Panc1 (cell line): Measurements from ENCODE around the gene ZNF195. TPM values are rescaled to one million over a fixed set of nuclear protein-coding genes. Genes with fewer than 3 reads are reported as not detected.
"Not testable (repeated sequence)": the region's sequence is repeated elsewhere in the genome, so short reads cannot be mapped to it uniquely, and the experiment has no call there.

Source experiments
- ATAC-seq: fragments of 200-7000 bp; cut with Tn5 transposase; 2 replicates; pipeline ENCODE4 v1.9.1; 2020; ENCODE audit warnings: mild to moderate bottlenecking, moderate library complexity
- BruUV-seq: library from RNA; stranded (reverse); fragments of 400-500 nt; replicated peaks from 2 replicates; lab custom pipeline; 2021; lab: Mats Ljungman, UMichigan
- CTCF ChIA-PET: fragments of 300-600 bp; sonication (Branson Sonifier 250); formaldehyde crosslinking; loops from one replicate; lab custom pipeline; 2022; ENCODE audit warnings: antibody characterized with exemption; lab: Charles Lee
- POLR2A ChIA-PET: fragments of 300-600 bp; sonication (Branson Sonifier 250); formaldehyde crosslinking; loops from one replicate; lab custom pipeline; 2022; ENCODE audit warnings: antibody characterized with exemption; lab: Charles Lee
- DNase-seq: peaks from one replicate; pipeline ENCODE4 v3.0.0-alpha.2; 2010; ENCODE audit warnings: low read depth, low spot score
- H3K27ac ChIP-seq: 2 replicates; pipeline ENCODE4 v1.5.1; 2011; ENCODE audit warnings: mild to moderate bottlenecking, low read length, inconsistent platforms
- H3K27me3 ChIP-seq: fragments of 200-500 bp; sonication (Bioruptor generic); 2 replicates; pipeline ENCODE4 v1.6.0; 2014; ENCODE audit warnings: low read length, inconsistent platforms; ENCODE audit not compliant: control insufficient read depth, insufficient read depth
- H3K36me3 ChIP-seq: fragments of 200-500 bp; sonication (Bioruptor generic); 2 replicates; pipeline ENCODE4 v1.5.1; 2014; ENCODE audit warnings: inconsistent platforms, mild to moderate bottlenecking, low read length, moderate library complexity; ENCODE audit not compliant: control insufficient read depth, insufficient read depth
- H3K4me1 ChIP-seq: 2 replicates; pipeline ENCODE4 v1.5.1; 2011; ENCODE audit warnings: inconsistent platforms, mild to moderate bottlenecking, low read length, moderate library complexity; ENCODE audit not compliant: control insufficient read depth, insufficient read depth
- H3K4me3 ChIP-seq, 2 experiments: 2 replicates each; pipeline ENCODE4 v1.5.1; 2011 to 2012; ENCODE audit warnings: low read depth in 2 of 2, low read length in 2 of 2, mild to moderate bottlenecking in 2 of 2, inconsistent platforms in 1 of 2, moderate library complexity in 1 of 2
- H3K9me3 ChIP-seq: fragments of 200-500 bp; sonication (Bioruptor generic); 2 replicates; pipeline ENCODE4 v1.5.1; 2014; ENCODE audit warnings: low read depth, mild to moderate bottlenecking, inconsistent platforms, low read length, moderate library complexity; ENCODE audit not compliant: control insufficient read depth, insufficient read depth
- POLR2AphosphoS5 ChIP-seq: IDR thresholded peaks from 2 replicates; pipeline ENCODE4 v1.6.1; 2012; ENCODE audit warnings: mild to moderate bottlenecking, low read depth, low read length, moderate library complexity
- SIN3A ChIP-seq: IDR thresholded peaks from 2 replicates; pipeline ENCODE4 v1.6.1; 2012; ENCODE audit warnings: low read depth, mild to moderate bottlenecking, low read length, moderate library complexity, borderline replicate concordance; ENCODE audit not compliant: insufficient read depth
- TCF7L2 ChIP-seq: IDR thresholded peaks from 2 replicates; pipeline ENCODE4 v1.6.1; 2011; ENCODE audit warnings: mild to moderate bottlenecking, low read depth, low read length, inconsistent platforms
- in situ Hi-C: cut with HindIII; loops from 2 replicates; pipeline ENCODE4 v1.10.0; 2016; ENCODE audit warnings: low sequenced_read_pairs, low pct_unique_long_range_greater_than_20kb
- intact Hi-C: fragments of 100-400 bp; cut with micrococcal nuclease; formaldehyde crosslinking; loops from one replicate; pipeline ENCODE4 v1.10.0; 2022; ENCODE audit not compliant: unreplicated experiment
- total RNA-seq: library from RNA; stranded (reverse); gene quantifications from one replicate; pipeline ENCODE4 v1.2.1, GENCODE V29; 2021; ENCODE audit not compliant: unreplicated experiment
- TF ChIP-seq, protein P1 (sequence below): fragments of 450-650 bp; IDR thresholded peaks from 2 replicates; pipeline ENCODE4 v1.5.1; 2017; ENCODE audit warnings: mild to moderate bottlenecking
- TF ChIP-seq, protein P2 (sequence below), 2 experiments: IDR thresholded peaks; 2 replicates each; pipeline ENCODE4 v1.6.1; 2011 to 2012; ENCODE audit warnings: low read depth in 2 of 2, control low read depth in 1 of 2, low read length in 1 of 2, mild to moderate bottlenecking in 1 of 2, moderate library complexity in 1 of 2; ENCODE audit not compliant: insufficient read depth in 1 of 2

ZNF195 gene
- total RNA-seq, 1 experiment from 2014 or later = 79.0 TPM

DNA sequence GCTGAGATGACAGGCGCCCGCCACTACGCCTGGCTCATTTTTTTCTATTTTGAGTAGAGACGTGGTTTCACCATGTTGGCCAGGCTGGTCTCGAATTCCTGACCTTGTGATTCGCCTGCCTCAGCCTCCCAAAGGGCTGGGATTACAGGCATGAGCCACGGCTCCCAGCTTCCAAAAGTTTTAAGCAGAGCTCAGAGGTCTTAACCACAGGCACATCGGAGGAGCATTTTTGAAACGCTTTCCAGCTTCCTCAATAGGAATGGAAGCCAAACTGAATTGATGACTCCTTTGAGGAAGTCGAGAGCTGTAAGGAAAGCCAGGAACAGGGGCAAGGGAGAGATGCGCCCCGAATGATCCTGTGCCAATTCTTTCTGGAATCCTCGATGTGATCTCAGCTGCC is 14.5 kb upstream of the ZNF195 start:
- H3K4me1 ChIP-seq, POLR2A ChIA-PET, in situ Hi-C loops, H3K36me3 ChIP-seq, ATAC-seq, H3K27ac ChIP-seq, DNase-seq, H3K27me3 ChIP-seq, BruUV-seq, H3K9me3 ChIP-seq, H3K4me3 ChIP-seq, CTCF ChIA-PET, intact Hi-C loops: not testable (repeated sequence)

DNA sequence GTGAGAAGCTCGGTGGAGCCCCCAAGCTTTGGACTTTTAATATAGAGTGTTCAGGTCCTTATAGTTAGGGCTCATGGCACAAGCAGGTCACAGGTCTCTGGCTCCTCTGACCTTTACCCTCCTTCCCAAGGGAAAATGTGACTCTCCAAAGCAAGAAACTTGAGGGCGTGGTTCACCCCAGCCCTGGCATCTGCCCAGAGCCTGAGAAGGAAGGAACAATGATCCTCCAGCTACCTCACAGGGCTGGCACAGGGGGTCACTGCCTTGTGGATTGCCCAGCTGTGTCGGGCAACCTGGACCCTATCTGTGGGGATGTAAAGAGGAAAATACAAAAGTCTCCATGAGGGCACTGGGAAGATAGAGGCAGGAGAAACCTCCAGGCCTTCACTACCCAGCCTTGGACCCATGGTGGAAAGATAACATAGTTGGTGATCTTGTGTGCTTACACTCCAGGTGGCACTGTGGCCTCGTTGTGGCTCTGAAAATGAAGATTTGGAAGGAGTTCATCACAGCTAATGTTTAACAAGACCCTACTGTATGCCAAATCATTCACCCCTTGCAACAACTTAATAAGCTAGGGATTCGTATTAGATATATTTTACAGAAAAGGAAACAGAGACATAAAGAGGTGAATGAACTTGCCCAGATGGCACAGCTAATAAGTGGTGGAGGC is 3.8 kb upstream of the ZNF195 start:
- DNase-seq (no peak), ATAC-seq (no peak)
- BruUV-seq = no TSS peak
- Histone ChIP-seq H3K9me3 (peaks cover under 1% of the 10 kb centered on the region; the same call in 1 of the 2 replicates), H3K27me3 (no peaks in the 10 kb centered on the region), H3K4me3 (no peak overlapping the region), H3K36me3 (no peaks in the 10 kb centered on the region; the same call in 1 of the 2 replicates), H3K4me1 (peaks cover 9% of the 10 kb centered on the region), H3K27ac (no peak overlapping the region)
- ChIA-PET CTCF (interaction anchor here (0.7 to 1.7 kb wide), 2 partner anchors 26 to 272 kb away, joined by 5 to 11 read pairs; no protein-coding TSS in a partner anchor), POLR2A (interaction anchor here (0.5 kb wide), 1 partner anchor 757 kb away, joined by 8 read pairs; no protein-coding TSS in a partner anchor)
- no peak for TF ChIP-seq SIN3A
- TF ChIP-seq, protein P1, sequence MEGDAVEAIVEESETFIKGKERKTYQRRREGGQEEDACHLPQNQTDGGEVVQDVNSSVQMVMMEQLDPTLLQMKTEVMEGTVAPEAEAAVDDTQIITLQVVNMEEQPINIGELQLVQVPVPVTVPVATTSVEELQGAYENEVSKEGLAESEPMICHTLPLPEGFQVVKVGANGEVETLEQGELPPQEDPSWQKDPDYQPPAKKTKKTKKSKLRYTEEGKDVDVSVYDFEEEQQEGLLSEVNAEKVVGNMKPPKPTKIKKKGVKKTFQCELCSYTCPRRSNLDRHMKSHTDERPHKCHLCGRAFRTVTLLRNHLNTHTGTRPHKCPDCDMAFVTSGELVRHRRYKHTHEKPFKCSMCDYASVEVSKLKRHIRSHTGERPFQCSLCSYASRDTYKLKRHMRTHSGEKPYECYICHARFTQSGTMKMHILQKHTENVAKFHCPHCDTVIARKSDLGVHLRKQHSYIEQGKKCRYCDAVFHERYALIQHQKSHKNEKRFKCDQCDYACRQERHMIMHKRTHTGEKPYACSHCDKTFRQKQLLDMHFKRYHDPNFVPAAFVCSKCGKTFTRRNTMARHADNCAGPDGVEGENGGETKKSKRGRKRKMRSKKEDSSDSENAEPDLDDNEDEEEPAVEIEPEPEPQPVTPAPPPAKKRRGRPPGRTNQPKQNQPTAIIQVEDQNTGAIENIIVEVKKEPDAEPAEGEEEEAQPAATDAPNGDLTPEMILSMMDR = peak; percentile 50
- in situ Hi-C loops (no loop called here), intact Hi-C loops (no loop called here)

DNA sequence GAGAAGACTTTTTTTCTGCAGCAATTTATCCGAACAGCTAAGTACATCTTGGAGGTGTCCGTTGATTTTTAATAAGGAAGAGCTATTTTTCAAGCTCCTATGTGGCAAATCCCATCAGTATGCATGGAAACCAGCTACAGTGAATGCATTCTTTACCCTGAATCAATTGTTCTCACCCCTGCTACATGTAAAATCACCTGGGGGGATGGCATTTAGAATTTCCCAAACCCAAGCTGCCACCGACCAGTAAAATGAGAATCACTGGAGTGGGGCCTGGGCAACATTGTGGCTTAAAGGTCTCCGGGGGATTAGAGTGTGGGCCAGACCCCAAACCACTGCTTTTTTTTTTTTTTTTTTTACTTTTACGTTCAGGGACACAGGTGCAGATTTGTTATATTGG is 2.8 kb upstream of the ZNF195 start:
- in situ Hi-C loops = no loop called here
- TF ChIP-seq POLR2AphosphoS5 = no peak
- TF ChIP-seq, protein P1 = no peak
- no peak for TF ChIP-seq SIN3A
- TF ChIP-seq, protein P2, sequence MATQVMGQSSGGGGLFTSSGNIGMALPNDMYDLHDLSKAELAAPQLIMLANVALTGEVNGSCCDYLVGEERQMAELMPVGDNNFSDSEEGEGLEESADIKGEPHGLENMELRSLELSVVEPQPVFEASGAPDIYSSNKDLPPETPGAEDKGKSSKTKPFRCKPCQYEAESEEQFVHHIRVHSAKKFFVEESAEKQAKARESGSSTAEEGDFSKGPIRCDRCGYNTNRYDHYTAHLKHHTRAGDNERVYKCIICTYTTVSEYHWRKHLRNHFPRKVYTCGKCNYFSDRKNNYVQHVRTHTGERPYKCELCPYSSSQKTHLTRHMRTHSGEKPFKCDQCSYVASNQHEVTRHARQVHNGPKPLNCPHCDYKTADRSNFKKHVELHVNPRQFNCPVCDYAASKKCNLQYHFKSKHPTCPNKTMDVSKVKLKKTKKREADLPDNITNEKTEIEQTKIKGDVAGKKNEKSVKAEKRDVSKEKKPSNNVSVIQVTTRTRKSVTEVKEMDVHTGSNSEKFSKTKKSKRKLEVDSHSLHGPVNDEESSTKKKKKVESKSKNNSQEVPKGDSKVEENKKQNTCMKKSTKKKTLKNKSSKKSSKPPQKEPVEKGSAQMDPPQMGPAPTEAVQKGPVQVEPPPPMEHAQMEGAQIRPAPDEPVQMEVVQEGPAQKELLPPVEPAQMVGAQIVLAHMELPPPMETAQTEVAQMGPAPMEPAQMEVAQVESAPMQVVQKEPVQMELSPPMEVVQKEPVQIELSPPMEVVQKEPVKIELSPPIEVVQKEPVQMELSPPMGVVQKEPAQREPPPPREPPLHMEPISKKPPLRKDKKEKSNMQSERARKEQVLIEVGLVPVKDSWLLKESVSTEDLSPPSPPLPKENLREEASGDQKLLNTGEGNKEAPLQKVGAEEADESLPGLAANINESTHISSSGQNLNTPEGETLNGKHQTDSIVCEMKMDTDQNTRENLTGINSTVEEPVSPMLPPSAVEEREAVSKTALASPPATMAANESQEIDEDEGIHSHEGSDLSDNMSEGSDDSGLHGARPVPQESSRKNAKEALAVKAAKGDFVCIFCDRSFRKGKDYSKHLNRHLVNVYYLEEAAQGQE (IDR thresholded peaks at IDR 0.05; ENCODE audit: insufficient read depth in 1 of 2, low read depth in 2 of 2, low read length in 1 of 2) = no peak
- no peak for TF ChIP-seq TCF7L2
- Histone ChIP-seq H3K36me3 (peaks cover 7% of the 10 kb centered on the region), H3K27ac (no peak overlapping the region), H3K4me3 (no peak overlapping the region), H3K9me3 (peaks cover 10% of the 10 kb centered on the region; the same call in 1 of the 2 replicates), H3K4me1 (peaks cover 18% of the 10 kb centered on the region), H3K27me3 (no peaks in the 10 kb centered on the region)
- intact Hi-C loops = no loop called here
- POLR2A ChIA-PET = interaction anchor here (0.5 kb wide), 1 partner anchor 756 kb away, joined by 8 read pairs; no protein-coding TSS in a partner anchor
- DNase-seq (no peak), ATAC-seq (no peak)
- BruUV-seq = no TSS peak
- CTCF ChIA-PET = interaction anchor here (1.5 to 1.7 kb wide), 2 partner anchors 27 kb away, joined by 3 to 11 read pairs; no protein-coding TSS in a partner anchor
